ENCODE results near the gene ZFY.

Gene ZFY

GRCh38 chrY:2907356-2907755, 27.8 kb upstream of the ZFY start:
- H3K4me3 ChIP-seq (replicated peaks in 1 of 2; ENCODE audit: low read depth in 2 of 2, low read length in 2 of 2) = no peak overlapping the region
- TF ChIP-seq, protein P1, sequence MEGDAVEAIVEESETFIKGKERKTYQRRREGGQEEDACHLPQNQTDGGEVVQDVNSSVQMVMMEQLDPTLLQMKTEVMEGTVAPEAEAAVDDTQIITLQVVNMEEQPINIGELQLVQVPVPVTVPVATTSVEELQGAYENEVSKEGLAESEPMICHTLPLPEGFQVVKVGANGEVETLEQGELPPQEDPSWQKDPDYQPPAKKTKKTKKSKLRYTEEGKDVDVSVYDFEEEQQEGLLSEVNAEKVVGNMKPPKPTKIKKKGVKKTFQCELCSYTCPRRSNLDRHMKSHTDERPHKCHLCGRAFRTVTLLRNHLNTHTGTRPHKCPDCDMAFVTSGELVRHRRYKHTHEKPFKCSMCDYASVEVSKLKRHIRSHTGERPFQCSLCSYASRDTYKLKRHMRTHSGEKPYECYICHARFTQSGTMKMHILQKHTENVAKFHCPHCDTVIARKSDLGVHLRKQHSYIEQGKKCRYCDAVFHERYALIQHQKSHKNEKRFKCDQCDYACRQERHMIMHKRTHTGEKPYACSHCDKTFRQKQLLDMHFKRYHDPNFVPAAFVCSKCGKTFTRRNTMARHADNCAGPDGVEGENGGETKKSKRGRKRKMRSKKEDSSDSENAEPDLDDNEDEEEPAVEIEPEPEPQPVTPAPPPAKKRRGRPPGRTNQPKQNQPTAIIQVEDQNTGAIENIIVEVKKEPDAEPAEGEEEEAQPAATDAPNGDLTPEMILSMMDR (IDR thresholded peaks at IDR 0.05; ENCODE audit: low read depth, low read length) = no peak
- DNase-seq (ENCODE audit: low read depth in 2 of 2) = peak; percentile 65 to 66

GRCh38 chrY:2913066-2913815, 21.9 kb upstream of the ZFY start:
- DNase-seq (ENCODE audit: low read depth in 2 of 2) = peak; percentile 62 to 69
- no peak overlapping the region for H3K4me3 ChIP-seq (replicated peaks in 1 of 2; ENCODE audit: low read depth in 2 of 2, low read length in 2 of 2)
- TF ChIP-seq, protein P1 (IDR thresholded peaks at IDR 0.05; ENCODE audit: low read depth, low read length) = peak; percentile 36

DNA sequence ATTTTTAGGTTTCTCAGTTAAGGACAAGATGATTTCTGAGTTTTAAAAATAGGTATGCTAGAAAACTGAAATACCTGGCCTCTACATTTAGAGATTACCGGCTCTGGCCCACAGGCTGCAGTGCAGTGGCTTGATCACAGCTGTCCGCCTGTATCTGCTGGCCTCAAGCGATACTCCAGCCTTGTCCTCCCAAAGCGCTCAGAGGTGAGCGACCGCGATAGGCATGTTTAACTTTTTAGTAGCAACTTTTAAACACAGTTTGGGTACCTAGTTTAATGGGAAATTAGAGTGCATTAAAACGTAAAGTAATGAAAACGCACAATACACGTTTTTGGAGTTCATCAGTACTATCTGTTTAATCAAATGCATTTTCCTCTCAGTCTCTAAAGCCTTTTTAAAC, 1.1 kb upstream of the ZFY start:
- peak overlapping the region in 1 of 2 donors; percentile 68 for H3K4me3 ChIP-seq (replicated peaks in 1 of 2; ENCODE audit: low read depth in 2 of 2, low read length in 2 of 2)
- DNase-seq (ENCODE audit: low read depth in 2 of 2) = peak in 1 of 2 donors; percentile 18
- TF ChIP-seq, protein P1 (IDR thresholded peaks at IDR 0.05; ENCODE audit: low read depth, low read length) = no peak

- DNase-seq (ENCODE audit: low read depth in 2 of 2) = peak; percentile 91 to 94
- TF ChIP-seq, protein P1 (IDR thresholded peaks at IDR 0.05; ENCODE audit: low read depth, low read length) = peak; percentile 69
- H3K4me3 ChIP-seq (replicated peaks in 1 of 2; ENCODE audit: low read depth in 2 of 2, low read length in 2 of 2) = peak overlapping the region; percentile 65 to 68
Observed at GRCh38 chrY:2935716-2936435, 695 bp downstream of the ZFY start.

- peak overlapping the region; percentile 65 to 68 for H3K4me3 ChIP-seq (replicated peaks in 1 of 2; ENCODE audit: low read depth in 2 of 2, low read length in 2 of 2)
- TF ChIP-seq, protein P1 (IDR thresholded peaks at IDR 0.05; ENCODE audit: low read depth, low read length) = no peak
- DNase-seq (ENCODE audit: low read depth in 2 of 2) = no peak
Observed at GRCh38 chrY:2936436-2936750, 1.2 kb downstream of the ZFY start.

DNA sequence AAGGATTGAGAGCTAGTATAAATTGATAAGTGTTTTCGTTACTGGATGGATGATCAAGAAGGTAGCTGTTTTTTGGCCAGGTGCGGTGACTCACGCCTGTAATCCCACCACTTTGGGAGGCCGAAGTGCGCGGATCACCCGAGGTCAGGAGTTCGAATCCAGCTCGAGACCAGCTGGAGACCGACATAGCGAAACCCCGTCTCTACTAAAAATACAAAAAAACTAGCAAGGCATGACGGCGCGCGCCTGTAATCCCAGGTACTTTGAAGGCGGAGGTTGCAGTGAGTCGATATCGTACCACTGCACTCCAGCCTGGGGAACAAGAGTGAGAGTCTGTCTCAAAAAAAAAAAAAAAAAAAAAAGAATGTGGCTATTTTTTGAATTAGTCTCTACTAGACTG, 2.0 kb downstream of the ZFY start:
- TF ChIP-seq, protein P1 (IDR thresholded peaks at IDR 0.05; ENCODE audit: low read depth, low read length) = no peak
- H3K4me3 ChIP-seq (replicated peaks in 1 of 2; ENCODE audit: low read depth in 2 of 2, low read length in 2 of 2) = peak overlapping the region in 1 of 2 donors; percentile 68
- no peak for DNase-seq (ENCODE audit: low read depth in 2 of 2)

Data from cardiac fibroblast (primary cell).